NCI-H1417 (cell line): ENCODE measurements around the gene MESD.

Experiments used
- DNase-seq, 3 experiments: peaks; one replicate each; lab custom pipeline; 2025; lab: John Stamatoyannopoulos, UW

MESD gene

GRCh38 chr15:80991421-80991820 is 1.8 kb upstream of the MESD start:
- DNase-seq, result no peak

- DNase-seq, result no peak
These were observed 1.3 kb upstream of the MESD start for GRCh38 chr15:80990955-80991354.

- DNase-seq, result peak in 2 of 3 experiments; percentile 53 to 75
These were observed 520 bp downstream of the MESD start for GRCh38 chr15:80989081-80989517.

- DNase-seq, result no peak
These were observed 1.3 kb downstream of the MESD start for GRCh38 chr15:80988148-80988796.

GRCh38 chr15:80986487-80986886 is 3.1 kb downstream of the MESD start:
- peak in 1 of 3 experiments; percentile 14 for DNase-seq

GRCh38 chr15:80985981-80986380 is 3.6 kb downstream of the MESD start:
- DNase-seq, result peak in 1 of 3 experiments; percentile 42

GRCh38 chr15:80984856-80985255 is 4.8 kb downstream of the MESD start:
- no peak for DNase-seq

- no peak for DNase-seq
These were observed 6.8 kb downstream of the MESD start for GRCh38 chr15:80982839-80983238.

- DNase-seq, result no peak
These were observed 7.4 kb downstream of the MESD start for GRCh38 chr15:80982205-80982604.

GRCh38 chr15:80979538-80980200 is 9.9 kb downstream of the MESD start:
- DNase-seq, result no peak

- no peak for DNase-seq
These were observed 10.8 kb downstream of the MESD start for GRCh38 chr15:80978685-80979329.

- DNase-seq, result peak in 2 of 3 experiments; percentile 21 to 60
These were observed 12.0 kb downstream of the MESD start for GRCh38 chr15:80977627-80978036.

- no peak for DNase-seq
These were observed 12.8 kb downstream of the MESD start for GRCh38 chr15:80976851-80977250.

GRCh38 chr15:80974914-80975313 is 14.7 kb downstream of the MESD start:
- no peak for DNase-seq

GRCh38 chr15:80972276-80972675 is 17.3 kb downstream of the MESD start:
- no peak for DNase-seq

GRCh38 chr15:80971143-80971542 is 18.5 kb downstream of the MESD start:
- DNase-seq, result no peak

GRCh38 chr15:80970658-80971057 is 19.0 kb downstream of the MESD start:
- DNase-seq, result no peak

- peak; percentile 39 to 84 (median 44) for DNase-seq
These were observed 19.5 kb downstream of the MESD start for GRCh38 chr15:80970018-80970657.

- DNase-seq, result no peak
These were observed 20.3 kb downstream of the MESD start for GRCh38 chr15:80969316-80969715.

GRCh38 chr15:80967991-80968510 is 21.6 kb downstream of the MESD start:
- DNase-seq, result no peak

GRCh38 chr15:80967451-80967850 is 22.2 kb downstream of the MESD start:
- DNase-seq, result no peak

- DNase-seq, result no peak
These were observed 23.0 kb downstream of the MESD start for GRCh38 chr15:80966431-80967197.
